GM21381 (cell line): Measurements from ENCODE around the gene PXT1.
"Not testable (repeated sequence)": the region's sequence is repeated elsewhere in the genome, so short reads cannot be mapped to it uniquely, and the experiment has no call there.

Experiments
- ATAC-seq: cut with Tn5 transposase; IDR thresholded peaks from one replicate; pipeline ENCODE4 v1.9.1; 2021; ENCODE audit warnings: mild to moderate bottlenecking, moderate library complexity; ENCODE audit not compliant: unreplicated experiment

The PXT1 gene

GRCh38 chr6:36371211-36371610 lies 71.4 kb downstream of the PXT1 start:
- ATAC-seq = no peak

DNA sequence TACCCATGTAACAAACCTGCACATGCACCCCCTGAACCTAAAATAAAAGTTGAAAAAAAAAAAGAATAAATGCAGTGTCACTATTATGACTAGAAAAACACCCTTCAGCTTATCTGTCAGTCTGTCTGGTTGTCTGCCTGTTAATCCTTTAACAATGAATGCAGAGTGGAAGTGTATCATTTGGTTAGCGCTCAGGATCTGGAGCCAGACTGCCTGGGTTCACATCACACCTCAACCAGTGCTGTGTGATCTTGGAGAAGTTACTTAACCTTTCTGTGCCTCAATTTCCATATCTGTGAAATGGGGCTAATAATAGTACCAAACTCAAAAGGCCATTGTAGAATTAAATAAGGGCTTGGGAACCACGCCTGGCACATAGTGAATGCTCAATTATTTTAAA lies 72.0 kb downstream of the PXT1 start:
- ATAC-seq = no peak

GRCh38 chr6:36368921-36369865 lies 73.5 kb downstream of the PXT1 start:
- no peak for ATAC-seq

DNA sequence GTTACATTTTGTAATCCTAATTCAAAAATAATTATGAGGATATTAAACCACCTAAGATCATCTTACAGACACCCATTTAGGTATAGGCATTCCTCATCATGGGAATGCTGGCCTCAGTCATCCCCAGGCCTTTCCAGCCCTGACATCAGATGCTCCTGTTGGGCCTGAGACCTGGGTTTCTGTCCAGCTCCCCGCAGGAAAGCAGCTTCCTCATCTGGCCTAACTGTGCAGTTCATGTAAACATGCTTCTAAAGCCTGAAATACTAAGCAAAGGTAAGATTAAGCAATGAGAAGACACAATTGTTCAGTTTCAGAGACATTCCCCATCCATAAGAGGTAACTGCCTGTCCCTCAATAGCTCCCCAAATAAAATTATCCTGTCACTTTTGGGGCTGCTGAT lies 74.2 kb downstream of the PXT1 start:
- no peak for ATAC-seq

DNA sequence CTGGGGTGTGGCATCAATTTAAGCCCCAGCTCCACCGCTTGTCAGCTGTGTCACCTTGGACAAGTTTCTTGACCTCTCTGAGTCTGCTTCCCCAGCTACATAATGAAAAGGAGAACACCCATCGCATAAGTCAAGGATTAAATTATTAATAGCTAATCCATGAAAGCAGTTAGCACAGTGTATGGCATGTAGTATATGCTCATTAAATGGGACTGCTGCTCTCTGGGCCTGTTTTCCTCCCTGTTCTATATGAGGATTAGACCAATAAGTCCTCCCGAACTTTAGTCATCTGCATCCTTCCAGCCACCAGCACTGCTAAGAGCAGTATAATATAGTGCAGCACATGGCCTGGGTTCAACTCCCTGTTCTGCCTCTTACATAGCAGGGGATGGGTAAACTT lies 74.9 kb downstream of the PXT1 start:
- ATAC-seq = no peak

GRCh38 chr6:36364669-36365479 lies 77.8 kb downstream of the PXT1 start:
- no peak for ATAC-seq

GRCh38 chr6:36364061-36364635 lies 78.5 kb downstream of the PXT1 start:
- ATAC-seq = not testable (repeated sequence)

GRCh38 chr6:36363371-36363752 lies 79.3 kb downstream of the PXT1 start:
- not testable (repeated sequence) for ATAC-seq

- no peak for ATAC-seq
Observed at GRCh38 chr6:36362551-36363370, 79.9 kb downstream of the PXT1 start.

GRCh38 chr6:36361071-36361470 lies 81.6 kb downstream of the PXT1 start:
- no peak for ATAC-seq

- no peak for ATAC-seq
Observed at GRCh38 chr6:36360241-36361054, 82.2 kb downstream of the PXT1 start.

DNA sequence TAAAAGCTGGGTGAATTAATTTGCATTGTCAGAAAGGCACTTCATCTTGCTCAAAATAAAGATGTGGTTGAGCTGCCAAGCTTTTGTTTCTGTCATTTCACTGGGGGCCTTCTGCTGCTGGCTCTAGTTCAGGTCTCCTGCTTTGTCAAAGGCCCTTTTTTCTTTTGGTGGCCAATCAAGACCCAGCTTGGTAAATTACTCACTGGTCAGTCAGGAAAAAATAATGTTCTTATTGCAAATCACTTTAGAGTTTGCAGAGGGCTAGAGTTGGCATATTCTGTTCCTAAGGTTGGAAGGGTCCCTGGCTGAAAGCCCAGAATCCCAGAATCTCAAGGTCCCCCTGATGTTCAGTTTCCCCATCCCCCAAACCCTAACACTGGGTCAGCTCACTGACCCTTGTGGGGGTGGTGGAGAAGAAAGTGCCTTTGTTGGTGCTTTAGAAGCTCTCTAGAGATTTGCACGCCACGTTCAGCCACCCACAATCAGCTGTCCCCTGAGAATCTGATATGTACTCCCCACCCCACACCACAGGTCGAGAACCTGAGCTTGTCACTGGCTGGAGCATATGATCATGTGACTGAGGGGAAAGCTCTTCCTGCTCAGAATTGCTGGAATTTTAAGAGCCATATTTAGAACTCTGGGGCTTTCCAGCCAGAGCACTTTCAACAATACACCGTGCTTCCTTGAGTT lies 84.3 kb downstream of the PXT1 start:
- no peak for ATAC-seq

GRCh38 chr6:36357872-36358225 lies 84.8 kb downstream of the PXT1 start:
- no peak for ATAC-seq

GRCh38 chr6:36355819-36356218 lies 86.8 kb downstream of the PXT1 start:
- no peak for ATAC-seq

GRCh38 chr6:36353411-36353915 lies 89.2 kb downstream of the PXT1 start:
- ATAC-seq = no peak

DNA sequence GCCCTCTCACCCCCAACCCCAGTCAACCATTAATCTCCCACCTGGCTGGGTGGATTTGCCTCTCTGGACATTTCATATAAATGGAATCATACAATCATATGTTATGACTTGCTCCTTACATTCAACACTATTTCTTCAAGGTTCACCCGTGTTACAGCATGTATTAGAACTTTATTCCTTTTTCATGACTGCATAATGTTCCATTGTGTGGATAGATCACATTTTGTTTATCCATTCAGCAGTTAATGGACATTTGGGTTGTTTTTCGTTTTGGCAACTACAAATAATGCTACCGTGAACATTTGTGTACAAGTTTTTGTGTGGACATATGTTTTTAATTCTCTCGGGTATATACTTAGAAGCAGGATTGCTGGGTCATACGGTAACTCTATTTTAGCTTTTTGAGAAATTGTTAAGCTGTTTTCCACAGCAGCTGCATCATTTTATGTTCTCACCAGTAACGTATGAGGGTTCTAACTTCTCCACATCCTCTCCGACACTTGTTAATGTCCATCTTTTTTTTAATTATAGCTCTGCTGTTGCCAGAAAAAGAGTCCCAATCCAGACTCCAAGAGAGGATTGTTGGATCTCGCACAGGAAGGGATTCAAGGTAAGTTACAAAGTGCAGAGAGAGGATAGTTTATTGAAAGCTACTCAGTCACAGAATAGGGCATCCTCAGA lies 90.0 kb downstream of the PXT1 start:
- ATAC-seq = no peak

- no peak for ATAC-seq
Observed at GRCh38 chr6:36350681-36351571, 91.7 kb downstream of the PXT1 start.

- ATAC-seq = no peak
Observed at GRCh38 chr6:36350082-36350481, 92.6 kb downstream of the PXT1 start.
